Activated T-helper 9 cell treated with anti-CD3 and anti-CD28 coated beads, Interleukin-2, amount 50 U/mL, for 16 hours (primary cell): Measurements from ENCODE around the gene MX2.
A peak's percentile ranks its signal among the peaks of the same experiment; 100 is the strongest.

Experiments
- DNase-seq: peaks from one replicate; pipeline ENCODE4 v3.0.0-alpha.2; 2020; ENCODE audit warnings: low read depth

MX2 gene

DNA sequence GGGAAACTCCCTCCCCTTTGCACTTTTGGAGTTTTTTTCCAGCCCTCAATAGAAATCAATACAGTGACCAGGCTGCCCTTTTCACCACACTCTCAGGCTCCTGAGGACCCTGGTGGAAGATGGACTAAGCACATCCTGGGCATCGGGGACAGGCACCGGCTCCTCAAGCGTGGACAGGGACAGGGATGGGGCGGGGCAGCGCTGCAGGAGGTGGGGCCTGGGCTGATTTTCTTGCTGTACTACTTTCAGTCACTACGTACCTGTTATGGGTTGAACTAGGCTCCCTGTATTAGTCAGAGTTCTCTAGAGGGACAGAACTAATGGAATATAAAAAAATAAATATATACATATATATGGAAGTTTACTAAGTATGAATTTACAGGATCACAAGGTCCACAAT lies 2.5 kb downstream of the MX2 start:
- no peak for DNase-seq

DNA sequence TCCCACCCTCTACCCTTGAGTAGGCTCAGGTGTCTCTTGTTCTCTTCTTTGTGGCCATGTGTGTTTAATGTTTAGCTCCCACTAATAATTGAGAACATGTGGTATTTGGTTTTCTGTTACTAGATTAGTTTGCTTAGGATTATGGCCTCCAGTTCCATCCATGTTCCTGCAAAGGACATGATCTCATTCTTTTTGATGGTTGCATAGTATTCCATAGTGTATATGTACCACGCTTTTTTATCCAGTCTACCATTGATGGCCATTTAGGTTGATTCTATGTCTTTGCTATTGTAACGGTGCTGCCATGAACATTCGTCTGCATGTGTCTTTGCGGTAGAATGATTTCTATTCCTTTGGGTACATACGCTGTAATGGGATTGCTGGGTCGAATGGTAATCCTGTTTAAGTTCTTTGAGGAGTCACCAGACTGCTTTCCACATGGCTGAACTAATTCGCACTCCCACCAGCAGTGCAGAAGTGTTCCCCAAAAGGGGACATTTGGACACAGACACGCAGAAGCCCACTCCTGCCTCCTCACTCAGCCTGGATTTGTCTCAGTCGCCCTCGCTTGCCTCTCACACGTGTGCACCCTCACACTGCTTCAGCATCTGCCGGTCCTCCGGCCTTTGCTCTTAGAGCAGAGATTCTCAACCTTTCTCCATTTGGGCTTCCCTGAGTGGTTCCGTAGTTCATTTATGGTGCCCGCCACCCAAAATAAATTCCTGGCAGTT lies 3.7 kb downstream of the MX2 start:
- no peak for DNase-seq

DNA sequence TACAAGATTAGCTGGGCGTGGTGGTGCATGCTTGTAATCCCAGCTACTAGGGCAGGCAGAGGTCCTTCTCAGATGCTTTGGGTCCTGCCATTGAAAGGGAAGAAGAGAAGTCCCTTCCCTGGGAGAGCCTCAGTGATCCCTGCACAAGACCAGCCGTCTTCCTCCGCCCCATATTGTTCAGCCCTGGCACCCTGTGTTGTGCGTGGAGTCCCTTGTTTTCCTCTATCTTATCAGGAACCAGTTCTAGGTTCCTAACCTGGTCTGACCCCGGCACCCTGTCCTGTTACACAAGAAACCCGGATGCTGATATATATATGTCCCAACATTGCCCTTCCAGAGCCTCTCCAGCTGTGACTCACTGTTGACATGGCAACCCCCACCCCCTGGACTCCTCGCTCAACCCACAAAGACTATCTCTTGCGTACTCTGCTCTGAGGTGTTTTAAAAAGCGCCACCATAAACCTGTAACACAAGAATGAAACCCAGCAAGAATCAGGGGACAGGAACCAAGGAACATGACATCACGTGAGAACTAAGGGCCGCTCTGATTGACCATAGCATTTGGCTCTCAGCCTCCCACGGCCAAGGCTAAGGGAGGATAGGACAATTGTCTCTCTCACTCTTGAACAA lies 4.8 kb downstream of the MX2 start:
- no peak for DNase-seq

DNA sequence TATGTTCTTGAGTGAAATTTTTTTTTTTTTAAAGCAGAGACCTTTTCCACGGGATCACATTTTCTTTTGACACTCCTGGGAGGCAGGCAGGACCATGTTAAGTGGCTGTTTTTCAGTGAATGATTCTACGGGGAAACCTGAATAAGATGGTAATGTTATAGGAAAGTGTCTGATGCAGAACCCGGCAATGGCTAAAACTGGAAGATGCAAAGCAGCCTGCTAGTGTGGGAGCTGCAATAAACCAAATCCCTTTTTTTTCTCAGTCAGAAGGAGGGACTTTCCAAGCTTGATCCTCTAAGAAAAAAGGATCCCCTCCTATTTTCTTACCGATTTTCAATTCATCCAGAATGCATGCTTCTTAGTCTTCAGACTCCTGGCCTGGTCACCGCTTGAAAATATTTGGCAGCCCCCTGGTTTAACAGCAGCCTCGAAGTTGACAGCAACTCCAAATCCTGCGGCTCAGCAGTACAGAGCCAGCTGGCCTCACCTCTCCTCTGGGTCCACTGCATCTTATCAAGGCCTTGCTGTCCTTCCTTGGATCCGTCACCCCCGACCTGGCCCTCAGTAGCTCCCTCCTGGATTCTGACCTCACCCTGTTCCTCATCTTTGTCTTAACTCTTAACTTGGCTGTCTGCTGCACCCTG lies 5.6 kb downstream of the MX2 start:
- DNase-seq: no peak

DNA sequence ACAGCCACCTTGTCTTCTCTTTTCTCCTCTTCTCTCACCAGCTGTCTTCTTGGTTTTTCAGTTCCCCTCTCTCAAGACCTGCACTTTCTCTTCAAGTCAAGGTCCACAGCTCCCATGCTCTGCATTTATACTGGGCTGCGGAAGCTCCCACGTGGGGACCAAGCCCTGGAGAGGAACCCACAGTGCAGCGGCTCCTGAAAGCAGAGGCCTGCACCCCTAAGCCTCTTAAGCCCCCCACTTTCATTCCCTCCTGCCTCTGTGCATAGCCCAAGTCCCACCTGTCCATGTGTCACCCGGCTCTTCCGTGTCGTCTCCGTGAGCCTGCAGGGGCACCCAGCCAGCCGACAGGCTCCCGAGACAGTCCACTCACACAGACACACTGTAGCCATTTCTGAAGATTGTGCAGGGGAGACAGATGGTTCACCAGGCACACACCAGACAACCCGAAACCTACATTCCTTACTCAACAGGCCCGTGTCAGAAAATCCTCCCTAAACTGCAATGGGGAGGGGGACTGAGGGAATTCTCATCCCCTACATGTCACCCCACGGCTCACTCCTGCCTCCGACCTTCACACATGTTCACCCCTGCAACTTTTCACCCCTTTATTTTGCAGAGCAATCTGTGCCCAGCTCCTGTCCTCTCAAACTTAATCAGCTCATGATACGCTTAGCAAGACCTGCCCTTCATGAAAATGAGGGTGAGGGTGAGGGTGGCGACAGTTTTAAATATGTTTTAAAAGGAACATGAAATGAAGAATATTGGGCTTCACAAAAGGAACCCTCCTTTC lies 6.3 kb downstream of the MX2 start:
- DNase-seq: no peak

DNA sequence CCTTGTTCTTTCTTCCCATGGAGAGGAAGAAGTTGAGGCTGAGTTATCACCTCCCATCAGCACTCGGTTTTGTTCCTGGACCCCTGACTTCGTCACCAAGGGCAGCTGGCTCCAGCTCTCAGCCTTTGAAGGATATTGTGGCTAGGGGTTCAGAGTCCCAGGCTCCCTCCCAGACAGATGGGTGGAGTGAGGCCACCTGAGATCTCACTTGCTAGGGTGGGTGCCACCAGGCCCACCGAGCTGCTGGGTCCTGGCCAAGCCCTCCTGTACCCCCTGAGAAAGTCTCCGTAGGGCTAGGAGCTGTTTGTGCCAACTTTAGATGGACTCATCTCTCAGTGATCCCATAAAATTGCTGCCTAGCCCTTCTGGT lies 6.9 kb downstream of the MX2 start:
- no peak for DNase-seq

DNA sequence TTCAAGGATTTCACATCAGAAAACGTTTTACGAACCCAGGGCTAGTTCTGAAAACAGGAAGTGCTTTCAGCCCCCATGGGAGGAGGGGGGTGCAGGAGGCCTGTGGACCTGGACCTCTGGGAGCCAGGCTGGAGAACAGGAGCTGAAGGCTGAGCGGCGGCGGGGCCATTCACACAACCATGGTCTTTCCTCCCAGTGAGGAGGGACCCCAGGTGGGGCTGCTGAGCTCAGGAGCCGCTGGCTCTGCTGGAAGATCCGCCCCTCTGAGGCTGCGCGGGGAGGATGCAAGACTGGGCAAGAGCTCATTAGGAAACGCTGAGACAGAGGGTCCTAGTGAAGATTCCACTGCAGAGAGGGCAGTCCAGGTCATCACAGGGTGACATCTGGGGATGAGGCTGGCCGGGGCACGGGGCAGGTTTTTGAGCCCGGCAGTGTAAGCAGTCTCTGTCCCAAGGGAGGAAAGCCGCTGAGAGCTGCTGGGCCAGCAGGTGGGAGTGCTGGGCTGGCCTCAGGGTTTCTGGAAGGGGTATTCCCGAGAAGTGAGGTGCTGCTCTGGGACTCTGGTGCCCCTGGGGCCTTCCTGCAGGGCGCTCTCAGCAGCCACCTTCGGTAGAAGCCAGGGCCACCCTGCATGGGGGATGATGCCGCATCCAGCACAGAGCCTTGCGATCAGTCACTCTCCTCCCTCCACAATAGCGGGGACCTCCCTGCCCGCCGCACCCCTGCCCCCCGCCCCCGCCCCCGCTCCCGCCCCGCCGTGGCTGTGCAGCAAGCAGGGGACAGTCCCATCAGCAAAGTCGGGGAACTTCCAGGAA lies 7.5 kb downstream of the MX2 start:
- DNase-seq: peak; percentile 15

DNA sequence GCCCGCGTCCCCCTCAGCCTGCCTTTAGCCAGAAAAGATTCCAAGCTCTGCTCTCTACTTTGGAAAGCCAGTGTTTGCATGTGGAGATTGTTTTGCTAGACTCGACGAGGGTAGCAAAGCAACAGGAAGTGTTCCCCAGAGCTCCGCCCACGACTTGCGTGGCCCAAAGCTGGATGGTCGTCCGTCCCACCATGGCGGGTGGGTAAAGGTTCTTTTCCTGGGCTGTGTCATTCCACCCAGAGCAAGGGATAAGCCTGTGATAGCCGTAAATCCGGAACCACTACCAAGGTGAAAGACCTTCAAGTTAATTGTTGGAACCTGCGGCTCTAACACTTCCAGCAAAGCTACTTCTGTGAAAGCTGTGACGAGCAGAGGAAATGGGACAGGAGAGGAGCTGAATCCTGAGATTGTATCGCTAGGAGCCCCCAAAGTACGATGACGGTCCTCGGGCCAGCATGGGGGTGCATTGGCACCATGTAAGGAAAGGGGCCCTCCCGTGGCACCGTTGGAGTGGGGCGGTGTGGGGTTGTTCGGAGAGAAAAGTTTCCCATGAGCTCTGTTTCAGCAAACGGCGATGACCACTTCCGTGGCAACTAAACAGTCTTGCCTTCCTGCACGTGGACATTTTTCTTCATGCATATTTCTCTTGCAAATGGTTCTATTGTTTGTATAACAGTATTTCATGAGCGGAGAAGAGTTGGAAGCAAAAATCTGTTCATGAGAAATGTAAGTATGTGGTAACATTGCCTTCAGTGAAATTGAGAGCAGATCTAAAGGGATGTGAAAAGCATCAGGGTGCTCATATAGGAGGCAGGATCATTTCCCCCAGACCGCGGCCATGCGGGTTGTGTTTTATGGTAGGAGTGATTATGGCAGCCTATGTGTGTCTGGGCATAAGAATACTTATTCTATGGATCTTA lies 8.4 kb downstream of the MX2 start:
- no peak for DNase-seq

DNA sequence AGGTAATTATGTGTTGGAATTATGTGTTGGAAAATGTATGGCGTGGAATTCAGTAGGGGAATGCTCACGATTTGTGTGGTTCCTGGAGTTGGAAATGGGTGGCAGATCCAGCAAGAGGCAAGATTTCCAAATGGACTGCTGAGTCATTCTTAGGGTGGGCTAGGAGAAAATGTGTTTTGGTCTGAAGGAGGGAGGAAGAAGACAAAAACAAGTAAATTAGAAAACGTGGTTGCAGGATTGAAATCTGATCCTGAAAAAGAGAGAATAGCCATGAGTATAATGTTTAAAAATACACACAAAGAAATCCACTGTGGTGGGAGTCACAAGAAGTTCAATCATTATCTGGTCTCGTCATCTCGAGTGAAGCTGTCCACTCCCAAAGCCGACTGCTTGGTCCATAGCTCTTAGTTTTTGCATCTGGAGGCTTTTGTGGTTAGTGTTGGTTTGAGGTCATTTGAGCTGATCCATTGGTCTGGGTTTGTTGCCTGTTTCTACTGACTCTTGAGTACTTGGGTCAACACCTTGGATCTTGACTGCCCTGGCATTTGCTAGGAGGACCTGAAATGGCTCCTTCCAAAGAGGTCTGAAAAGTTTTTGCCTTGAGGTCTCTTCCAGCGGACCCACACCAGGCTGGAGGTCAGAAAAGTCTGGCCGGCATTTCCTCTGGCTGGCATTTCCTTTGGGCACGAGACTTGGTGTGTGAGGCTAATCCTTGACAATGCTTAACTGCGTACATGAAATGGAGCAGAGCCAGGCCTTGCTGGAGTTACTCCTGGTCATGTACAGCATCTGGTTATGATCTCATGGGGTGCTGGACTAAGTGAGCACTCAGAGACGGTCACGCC lies 9.2 kb downstream of the MX2 start:
- DNase-seq: no peak

DNA sequence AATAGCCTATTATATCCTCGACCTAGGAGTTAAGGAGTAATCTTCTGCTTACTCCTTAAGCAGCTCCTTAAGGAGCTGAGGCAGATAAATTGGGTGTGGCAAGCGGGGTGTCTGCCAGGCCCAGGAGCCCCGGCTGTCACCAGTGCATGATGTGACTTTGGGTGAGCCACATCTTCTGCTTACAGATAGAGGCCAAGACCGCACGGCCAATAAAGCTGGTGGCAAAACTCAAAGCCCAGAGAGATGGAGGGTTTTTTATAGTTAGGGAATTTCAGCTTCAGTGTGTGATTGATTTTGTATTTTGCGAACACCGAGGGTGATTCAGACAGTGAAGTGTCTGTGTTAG lies 9.8 kb downstream of the MX2 start:
- DNase-seq: no peak

DNA sequence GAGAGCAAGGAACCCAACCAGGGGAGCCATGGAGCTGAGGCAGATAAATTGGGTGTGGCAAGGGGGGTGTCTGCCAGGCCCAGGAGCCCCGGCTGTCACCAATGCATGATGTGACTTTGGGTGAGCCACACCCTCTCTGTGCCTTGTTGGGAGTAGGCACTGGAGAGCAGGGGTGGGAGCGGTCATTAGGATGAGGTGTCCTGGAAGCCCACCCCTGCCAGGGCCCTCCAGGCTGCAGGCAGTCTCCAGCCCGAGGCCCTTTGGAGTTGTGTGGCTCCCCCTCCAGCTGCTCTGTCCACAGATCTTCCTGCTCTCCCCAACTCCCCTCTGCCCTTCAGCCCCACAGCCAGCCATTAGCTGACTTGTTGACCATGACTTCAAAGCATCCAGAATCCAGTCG lies 11.4 kb downstream of the MX2 start:
- DNase-seq: no peak

DNA sequence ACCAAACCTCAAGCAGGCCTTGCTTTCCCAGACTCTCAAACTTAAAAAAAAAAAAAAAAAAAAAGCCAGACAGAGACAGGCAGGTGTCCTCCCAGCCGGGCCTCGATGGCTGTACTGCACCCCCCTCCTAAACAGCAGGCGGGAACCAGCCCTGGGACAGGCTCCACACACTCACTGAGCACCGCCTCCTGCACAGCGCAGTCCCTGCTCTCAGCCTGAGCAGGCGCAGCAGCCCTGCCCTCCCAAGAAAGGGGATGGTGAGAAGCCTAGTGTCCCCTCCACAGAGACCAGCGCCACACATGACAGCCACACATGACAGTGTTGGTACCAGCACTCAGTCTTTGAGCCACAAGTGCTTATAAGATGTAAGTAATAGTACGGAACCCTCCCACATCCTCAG lies 11.9 kb downstream of the MX2 start:
- DNase-seq: no peak

DNA sequence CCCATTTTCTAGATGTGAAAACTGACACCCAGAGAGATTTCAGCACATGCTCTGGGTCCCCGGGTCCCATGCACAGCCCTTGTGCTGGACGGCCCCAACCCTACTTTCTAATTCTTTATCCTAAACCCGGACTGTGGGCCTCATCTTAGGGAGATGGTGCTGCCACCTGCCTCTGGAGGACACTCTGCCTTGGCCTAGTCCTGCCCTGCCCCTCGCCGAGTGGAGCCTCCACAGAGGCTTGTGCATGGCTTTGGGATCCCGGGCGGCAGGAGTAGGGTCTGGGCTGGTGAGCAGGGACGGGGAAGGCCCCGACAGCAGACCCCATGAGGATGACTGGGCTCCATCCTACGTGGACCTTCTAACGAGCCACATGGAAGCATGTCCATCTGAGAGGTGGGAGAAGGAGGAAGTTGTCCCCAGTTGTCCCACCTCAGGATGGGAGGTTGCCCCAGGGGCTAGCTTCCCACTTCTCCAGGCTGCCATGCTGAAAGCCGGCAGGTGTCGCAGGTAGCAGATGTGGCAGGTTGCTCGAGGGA lies 12.4 kb downstream of the MX2 start:
- DNase-seq: no peak

DNA sequence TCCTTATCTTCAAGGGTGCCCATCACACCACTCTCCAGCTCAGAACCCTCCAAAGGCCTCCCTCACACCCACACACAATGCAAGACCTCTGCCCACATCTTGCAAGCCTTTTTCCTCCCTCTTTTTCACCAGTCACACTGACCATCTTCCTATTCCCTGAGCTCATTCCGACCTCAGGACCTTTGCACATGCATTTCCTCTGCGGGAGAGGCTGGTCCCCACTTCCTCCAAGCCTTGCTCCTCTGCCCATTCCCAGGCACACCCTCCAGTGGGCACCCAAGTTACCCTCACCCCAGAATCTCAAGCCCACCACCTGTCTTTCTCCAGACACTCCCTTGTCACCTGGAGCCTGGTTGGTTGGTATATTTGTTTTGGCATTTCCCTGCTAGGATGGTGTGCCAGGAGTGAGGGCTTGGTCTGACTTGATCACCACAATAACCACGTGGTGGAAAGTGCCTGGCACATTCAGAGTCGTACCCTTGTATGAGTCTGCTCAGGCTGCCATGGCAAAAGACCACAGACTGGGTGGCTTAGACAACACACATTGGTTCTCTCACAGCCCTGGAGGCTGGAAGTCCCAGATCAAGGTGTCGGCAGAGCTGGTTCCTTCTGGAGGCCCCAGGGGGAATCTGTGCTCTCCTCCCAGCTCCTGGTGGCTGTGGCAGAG lies 13.2 kb downstream of the MX2 start:
- DNase-seq: no peak

DNA sequence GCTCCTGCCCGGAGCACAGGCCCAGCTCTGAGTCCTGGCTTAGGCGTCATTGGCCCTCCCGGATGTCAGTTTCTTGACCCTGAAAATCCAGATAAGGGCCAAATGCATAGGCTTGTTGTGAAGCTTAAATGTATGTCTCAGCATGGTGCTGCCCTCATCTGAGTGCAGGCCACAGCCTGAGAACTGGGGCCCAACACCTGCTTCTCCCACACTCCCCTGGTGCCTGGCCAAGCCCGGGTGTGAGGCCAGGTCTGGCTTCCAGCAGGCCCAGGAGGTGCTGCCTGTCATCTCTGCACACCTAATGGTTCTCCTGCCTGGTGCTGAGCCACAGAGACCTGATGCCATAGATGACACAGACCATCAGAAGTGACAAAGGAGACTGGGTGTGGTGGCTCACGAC lies 14.0 kb downstream of the MX2 start:
- DNase-seq: no peak

DNA sequence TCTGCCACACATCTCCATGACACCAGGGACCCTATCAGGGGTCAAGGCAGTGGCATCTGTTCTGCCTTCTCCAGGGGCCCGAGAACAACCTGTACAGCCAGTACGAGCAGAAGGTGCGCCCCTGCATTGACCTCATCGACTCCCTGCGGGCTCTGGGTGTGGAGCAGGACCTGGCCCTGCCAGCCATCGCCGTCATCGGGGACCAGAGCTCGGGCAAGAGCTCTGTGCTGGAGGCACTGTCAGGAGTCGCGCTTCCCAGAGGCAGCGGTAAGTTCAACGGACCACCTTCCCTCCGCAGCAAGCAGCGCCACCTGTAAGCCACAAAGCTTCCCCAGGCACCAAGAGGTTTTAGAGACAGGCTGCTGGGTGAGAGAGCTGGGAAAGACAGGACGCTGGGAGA lies 15.9 kb downstream of the MX2 start:
- no peak for DNase-seq

DNA sequence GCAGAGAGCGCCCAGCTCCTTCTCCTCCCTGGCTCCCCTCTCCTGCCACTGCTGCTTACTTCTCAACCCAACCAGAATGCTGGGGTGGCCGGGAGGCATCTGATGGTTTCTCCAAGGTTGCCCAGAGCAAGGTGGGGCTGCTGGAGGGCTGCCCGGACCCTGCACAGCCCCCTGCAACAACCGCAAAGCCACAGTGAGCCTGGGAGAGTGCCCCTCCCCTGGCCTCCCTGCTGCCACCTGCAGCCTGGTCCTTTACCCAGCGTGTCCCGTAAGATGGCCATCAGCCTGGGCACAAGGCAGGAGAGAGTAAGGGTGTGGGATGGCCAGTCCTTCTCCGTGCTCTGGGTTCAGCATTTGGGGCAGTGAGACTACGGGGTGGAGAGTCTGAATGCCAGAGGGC lies 17.0 kb downstream of the MX2 start:
- DNase-seq: no peak

DNA sequence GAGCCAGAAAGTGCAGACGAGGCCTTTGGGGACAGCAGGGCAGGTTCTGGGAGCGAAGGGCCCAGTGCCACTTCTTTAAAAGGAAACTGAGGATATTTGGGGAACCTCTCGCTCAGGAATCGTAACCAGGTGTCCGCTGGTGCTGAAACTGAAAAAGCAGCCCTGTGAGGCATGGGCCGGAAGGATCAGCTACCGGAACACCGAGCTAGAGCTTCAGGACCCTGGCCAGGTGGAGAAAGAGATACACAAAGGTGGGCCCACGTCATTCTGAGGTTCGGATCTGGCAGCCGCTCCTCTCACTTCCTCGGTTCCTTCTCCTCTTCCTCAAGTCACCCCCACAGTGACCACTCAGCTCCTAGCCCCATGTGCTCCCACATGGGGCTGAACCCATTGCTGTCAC lies 18.1 kb downstream of the MX2 start:
- no peak for DNase-seq

DNA sequence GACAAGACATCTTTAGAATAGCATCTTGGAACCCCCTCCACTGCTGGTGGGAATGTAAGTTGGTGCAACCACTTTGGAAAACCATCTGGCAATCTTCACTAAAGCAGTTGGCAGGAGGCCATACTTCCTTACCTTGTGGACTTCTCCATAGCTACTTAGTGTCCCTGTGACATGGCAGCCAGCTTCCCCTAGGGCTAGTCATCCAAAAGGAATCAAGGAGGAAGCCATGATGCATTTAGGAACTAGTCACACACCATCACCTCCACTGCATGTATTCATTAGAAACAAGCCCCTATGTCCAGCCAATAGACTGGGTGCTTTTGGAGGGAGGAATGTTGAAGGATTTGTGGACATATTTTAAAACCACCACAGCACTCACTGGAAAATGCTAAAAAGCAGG lies 19.9 kb downstream of the MX2 start:
- no peak for DNase-seq
